GM10248 (cell line): ENCODE measurements around the gene LIN52.

ENCODE experiments used
- CTCF ChIA-PET: fragments of 300-600 bp; sonication (Branson Sonifier 250); formaldehyde crosslinking; extraction: SDS; loops from one replicate; lab custom pipeline; 2021; ENCODE audit warnings: antibody characterized with exemption; lab: Yijun Ruan, JAX
- POLR2A ChIA-PET: fragments of 350-650 bp; sonication (Branson Sonifier 250); formaldehyde crosslinking; extraction: SDS; loops from one replicate; lab custom pipeline; 2020; ENCODE audit warnings: antibody characterized with exemption; lab: Yijun Ruan, JAX
- DNase-seq: peaks from one replicate; pipeline ENCODE4 v3.0.0; 2012; ENCODE audit errors: extremely low spot score
- CTCF ChIP-seq: IDR thresholded peaks from 2 replicates; pipeline ENCODE4 v1.5.1; 2012; ENCODE audit warnings: mild to moderate bottlenecking, low read depth; ENCODE audit errors: extremely low read depth, missing control alignments, control extremely low read depth

The LIN52 gene

GRCh38 chr14:74080820-74081460, 3.8 kb upstream of the LIN52 start:
- ChIA-PET CTCF (interaction anchor here (1.6 kb wide), 1 partner anchor 171 kb away, joined by 4 read pairs; no protein-coding TSS in a partner anchor), POLR2A (no interaction called here)
- no peak for DNase-seq
- TF ChIP-seq CTCF = no peak

- DNase-seq = no peak
- ChIA-PET POLR2A (no interaction called here), CTCF (interaction anchor here (1.2 to 1.6 kb wide), 2 partner anchors 8 to 170 kb away, joined by 3 to 4 read pairs; no protein-coding TSS in a partner anchor)
- no peak for TF ChIP-seq CTCF
These were observed 3.3 kb upstream of the LIN52 start for GRCh38 chr14:74081491-74081890.

- ChIA-PET POLR2A (no interaction called here), CTCF (interaction anchor here (1.0 to 1.8 kb wide), 4 partner anchors 22 to 450 kb away, joined by 3 to 6 read pairs (median 4); no protein-coding TSS in a partner anchor)
- no peak for TF ChIP-seq CTCF
- no peak for DNase-seq
These were observed 1.6 kb upstream of the LIN52 start for GRCh38 chr14:74083161-74083560.

GRCh38 chr14:74083784-74084276, 926 bp upstream of the LIN52 start:
- DNase-seq = no peak
- no peak for TF ChIP-seq CTCF
- ChIA-PET POLR2A (interaction anchor here (0.6 kb wide), 1 partner anchor 278 kb away, joined by 3 read pairs; no protein-coding TSS in a partner anchor), CTCF (interaction anchor here (1.0 to 1.8 kb wide), 7 partner anchors 13 to 450 kb away, joined by 3 to 6 read pairs (median 3); no protein-coding TSS in a partner anchor)

GRCh38 chr14:74085047-74085637, 386 bp downstream of the LIN52 start:
- ChIA-PET CTCF (no interaction called here), POLR2A (interaction anchor here (0.7 kb wide), 1 partner anchor 10 kb away, joined by 3 read pairs; no protein-coding TSS in a partner anchor)
- no peak for TF ChIP-seq CTCF
- peak; percentile 12 for DNase-seq

- DNase-seq = peak; percentile 58
- ChIA-PET POLR2A (interaction anchor here (0.7 kb wide), 1 partner anchor 10 kb away, joined by 3 read pairs; no protein-coding TSS in a partner anchor), CTCF (no interaction called here)
- no peak for TF ChIP-seq CTCF
These were observed 1.1 kb downstream of the LIN52 start for GRCh38 chr14:74085828-74086227.
